GM21529 (cell line): Measurements from ENCODE around the gene TSPYL6.

Source experiments
- ATAC-seq: cut with Tn5 transposase; IDR thresholded peaks from one replicate; pipeline ENCODE4 v1.9.1; 2021; ENCODE audit not compliant: unreplicated experiment

Gene TSPYL6

DNA sequence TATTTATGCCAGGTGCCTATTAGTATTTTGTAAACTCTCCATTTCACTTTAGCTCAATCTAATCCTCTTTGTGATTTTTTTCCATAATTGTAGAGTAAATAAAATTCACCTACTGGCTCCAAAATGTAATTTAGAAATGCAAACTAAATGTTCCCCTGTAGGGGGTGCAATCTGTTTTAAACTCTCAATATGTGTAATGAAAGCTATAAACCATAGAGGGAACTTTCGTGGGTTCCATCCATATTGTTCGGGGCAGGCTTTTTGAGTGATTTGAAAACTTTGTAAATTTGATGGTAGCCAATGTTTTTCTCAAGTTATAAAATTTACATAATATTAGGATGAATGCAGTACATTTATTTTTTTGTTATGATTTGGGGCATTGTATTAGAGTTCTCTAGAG is 49.4 kb downstream of the TSPYL6 start:
- ATAC-seq = no peak

DNA sequence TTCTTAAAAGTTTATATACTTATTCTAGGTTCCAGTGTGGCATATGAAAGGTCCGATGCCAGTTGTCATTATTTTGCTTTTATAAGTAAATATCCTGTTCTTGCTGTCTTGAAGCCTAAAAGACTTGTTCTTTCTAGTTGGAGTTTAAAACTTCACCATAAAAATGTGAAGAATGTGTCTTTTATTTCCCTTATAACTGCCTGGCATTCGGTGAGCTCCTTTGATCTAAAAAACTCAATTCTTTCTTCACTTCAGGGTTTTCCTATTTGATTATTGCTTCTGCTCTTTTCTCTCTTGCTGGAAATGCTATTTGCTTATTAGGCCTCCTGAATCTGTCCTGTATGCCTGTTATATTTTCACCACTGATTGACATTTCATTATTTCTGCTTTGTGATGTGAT is 51.6 kb downstream of the TSPYL6 start:
- ATAC-seq = no peak
